HepG2 (cell line): ENCODE measurements around the gene RLF. TPM values are rescaled to one million over a fixed set of nuclear protein-coding genes. Genes with fewer than 3 reads are reported as not detected.
"Not testable (repeated sequence)": the region's sequence is repeated elsewhere in the genome, so short reads cannot be mapped to it uniquely, and the experiment has no call there.

Experiments used
- ATAC-seq: fragments of 200-7000 bp; cut with Tn5 transposase; 3 replicates; pipeline ENCODE4 v1.9.1; 2020; ENCODE audit warnings: mild to moderate bottlenecking, moderate library complexity
- BruUV-seq: library from RNA; stranded (reverse); fragments of 400-500 nt; replicated peaks from 2 replicates; lab custom pipeline; 2021; lab: Mats Ljungman, UMichigan
- CTCF ChIA-PET: fragments of 300-600 bp; formaldehyde crosslinking; extraction: SDS; loops from one replicate; lab custom pipeline; 2021; ENCODE audit warnings: low total read pairs, inconsistent platforms, low intra/inter-chr PET ratio; lab: Yijun Ruan, JAX
- POLR2A ChIA-PET: fragments of 350-600 bp; sonication (Branson Sonifier 250); formaldehyde crosslinking; loops from one replicate; lab custom pipeline; 2020; ENCODE audit warnings: antibody characterized with exemption, inconsistent platforms; lab: Yijun Ruan, JAX
- DNase-seq: peaks from one replicate; pipeline ENCODE4 v3.0.0-alpha.2; 2015; ENCODE audit warnings: low spot score
- FAIRE-seq: peaks from 3 replicates; lab custom pipeline; 2011; peaks lifted over from hg19 to GRCh38; lab: Jason Lieb, UNC
- H2AFZ ChIP-seq: one replicate; pipeline ENCODE4 v1.6.1; 2011; ENCODE audit warnings: low read length, inconsistent platforms
- H3K27ac ChIP-seq: fragments of 300-600 bp; 3 replicates; pipeline ENCODE4 v1.8.0; 2011; ENCODE audit warnings: mixed run types, mild to moderate bottlenecking, mixed read lengths, low read length, inconsistent platforms; ENCODE audit not compliant: insufficient read depth; ENCODE audit errors: extremely low read length
- H3K27me3 ChIP-seq, 2 experiments: fragments of 200-600 bp in 1 of 2; 2 replicates in 1 of 2; 3 replicates in 1 of 2; pipeline versions ENCODE4 v1.6.0 to v1.8.0; 2011; ENCODE audit warnings: low read length in 2 of 2, mild to moderate bottlenecking in 2 of 2, moderate library complexity in 2 of 2, inconsistent platforms in 1 of 2; ENCODE audit not compliant: insufficient read depth in 2 of 2, control insufficient read depth in 1 of 2
- H3K36me3 ChIP-seq, 2 experiments: fragments of 200-600 bp in 1 of 2; replicated peaks in 1 of 2; 2 replicates in 1 of 2; 3 replicates in 1 of 2; pipeline versions ENCODE4 v1.5.1 to v1.8.0; 2011; ENCODE audit warnings: low read length in 2 of 2, inconsistent platforms in 1 of 2; ENCODE audit not compliant: insufficient read depth in 2 of 2, control insufficient read depth in 1 of 2
- H3K4me1 ChIP-seq: 2 replicates; pipeline ENCODE4 v1.5.1; 2012; ENCODE audit warnings: low read length, inconsistent platforms; ENCODE audit not compliant: insufficient read depth
- H3K4me2 ChIP-seq: 2 replicates; pipeline ENCODE4 v1.6.0; 2011; ENCODE audit warnings: low read depth, low read length, inconsistent platforms
- H3K4me3 ChIP-seq, 3 experiments: fragments of 200-600 bp in 1 of 3; sonication (generic), shearing (Covaris generic) in 1 of 3; replicated peaks in 1 of 3; 2 replicates each; pipeline ENCODE4 v1.5.1; 2011 to 2016; ENCODE audit warnings: low read length in 3 of 3, inconsistent platforms in 2 of 3, low read depth in 2 of 3, mild to moderate bottlenecking in 2 of 3, control low read depth in 1 of 3, mixed read lengths in 1 of 3; ENCODE audit not compliant: insufficient read depth in 1 of 3
- H3K79me2 ChIP-seq: one replicate; pipeline ENCODE4 v1.6.1; 2011; ENCODE audit warnings: low read length, inconsistent platforms; ENCODE audit not compliant: insufficient read depth
- H3K9ac ChIP-seq: 2 replicates; pipeline ENCODE4 v1.6.0; 2011; ENCODE audit warnings: mild to moderate bottlenecking, low read depth, low read length, inconsistent platforms; ENCODE audit not compliant: insufficient read depth
- H3K9me3 ChIP-seq: 2 replicates; pipeline ENCODE4 v1.5.1; 2012; ENCODE audit warnings: mild to moderate bottlenecking, low read length
- H4K20me1 ChIP-seq: 2 replicates; pipeline ENCODE4 v1.6.0; 2011; ENCODE audit warnings: inconsistent platforms, mild to moderate bottlenecking, low read length, moderate library complexity; ENCODE audit not compliant: insufficient read depth
- KAT7 ChIP-seq: IDR thresholded peaks from 2 replicates; pipeline ENCODE4 v1.6.1; 2018; ENCODE audit warnings: borderline replicate concordance, missing compliant biosample characterization
- ZGPAT ChIP-seq: IDR thresholded peaks from 2 replicates; pipeline ENCODE4 v1.6.1; 2016; ENCODE audit warnings: mild to moderate bottlenecking
- WGBS: methylation state at CpG from one replicate; pipeline ENCODE4 v1.1.6; 2017; ENCODE audit warnings: low lambda C conversion rate; 5-methylcytosine and 5-hydroxymethylcytosine counted together
- in situ Hi-C: cut with HindIII; loops from 2 replicates; pipeline ENCODE4 v1.10.0; 2017; ENCODE audit warnings: low pct_unique_long_range_greater_than_20kb; ENCODE audit not compliant: extremely low pct_ligation_motif_present
- intact Hi-C: fragments of 100-400 bp; cut with micrococcal nuclease; formaldehyde crosslinking; loops from one replicate; pipeline ENCODE4 v1.10.0; 2022; ENCODE audit not compliant: unreplicated experiment
- polyA plus RNA-seq, 8 experiments: library from polyadenylated mRNA; depleted of rRNA in 3 of 8; stranded (reverse) in 7 of 8; unstranded in 1 of 8; fragments of >200 nt; fragmentation: Illumina TruSeq in 4 of 8; extraction: Trizol in 4 of 8; gene quantifications; 2 replicates each; pipeline versions ENCODE4 v1.2.1 to v1.2.3, GENCODE V29; 2011 to 2016; ENCODE audit warnings: low read depth in 4 of 8, missing spikeins in 1 of 8, mixed read lengths in 1 of 8; ENCODE audit not compliant: insufficient read depth in 1 of 8
- total RNA-seq, 5 experiments: library from RNA; depleted of rRNA; stranded (reverse); fragments of >200 nt; fragmentation: Illumina TruSeq; extraction: Trizol; gene quantifications; 2 replicates each; pipeline ENCODE4 v1.2.3, GENCODE V29; 2016; ENCODE audit warnings: low read depth in 1 of 5

RLF gene
- total and polyA plus RNA-seq, 2 of the 13 experiments (the other 11 are each of a cell fraction or from before 2014, with no cell fraction given), result 9.0 to 15.7 TPM

- H3K27ac ChIP-seq, result no peak overlapping the region
- H3K4me2 ChIP-seq, result no peak overlapping the region
- H3K27me3 ChIP-seq, result no peaks in the 10 kb centered on the region
- WGBS, result 91% methylated on average over 1 of the region's 1 CpG
- no peak overlapping the region for H3K9ac ChIP-seq
- ATAC-seq, result no peak
- peaks cover 5 to 35% of the 10 kb centered on the region in 2 experiments; a peak in 4 of 5 replicates for H3K36me3 ChIP-seq
- ChIA-PET POLR2A (no interaction called here), CTCF (no interaction called here)
- no peak for FAIRE-seq
- H3K4me3 ChIP-seq, result no peak overlapping the region
- H3K9me3 ChIP-seq, result no peaks in the 10 kb centered on the region
- no peak for DNase-seq
- H3K79me2 ChIP-seq, result peaks cover 71% of the 10 kb centered on the region
- no peak for TF ChIP-seq KAT7 (CRISPR knock-in tag)
- no peak for TF ChIP-seq ZGPAT (CRISPR knock-in tag)
- intact Hi-C loops (no loop called here), in situ Hi-C loops (no loop called here)
- no TSS peak for BruUV-seq
- no peak overlapping the region for H2AFZ ChIP-seq
- peaks cover 59% of the 10 kb centered on the region for H4K20me1 ChIP-seq
- no peaks in the 10 kb centered on the region for H3K4me1 ChIP-seq
Observed at GRCh38 chr1:40187399-40187798, 26.2 kb downstream of the RLF start.

GRCh38 chr1:40194639-40195038 lies 33.5 kb downstream of the RLF start:
- H3K4me2 ChIP-seq, H3K9me3 ChIP-seq, POLR2A ChIA-PET, H3K9ac ChIP-seq, H4K20me1 ChIP-seq, H3K27me3 ChIP-seq, ATAC-seq, intact Hi-C loops, H3K79me2 ChIP-seq, H3K27ac ChIP-seq, H2AFZ ChIP-seq, CTCF ChIA-PET, in situ Hi-C loops, H3K4me3 ChIP-seq, DNase-seq, BruUV-seq, FAIRE-seq: not testable (repeated sequence)
- peaks cover 9 to 59% of the 10 kb centered on the region in 2 experiments for H3K36me3 ChIP-seq
- peaks cover 12% of the 10 kb centered on the region for H3K4me1 ChIP-seq
- 95% methylated on average over 6 of the region's 6 CpGs for WGBS
